H1 (cell line): ENCODE results near the gene NUBP2. TPM values are rescaled to one million over a fixed set of nuclear protein-coding genes. Genes with fewer than 3 reads are reported as not detected.

Source experiments
- FOSL1 ChIP-seq: IDR thresholded peaks from 2 replicates; pipeline ENCODE4 v1.6.1; 2011; ENCODE audit warnings: mild to moderate bottlenecking, low read depth, low read length, moderate library complexity; ENCODE audit not compliant: insufficient read depth
- RFX5 ChIP-seq: IDR thresholded peaks from 2 replicates; pipeline ENCODE4 v1.6.1; 2011; ENCODE audit warnings: low read depth, low read length, improper control_type of control experiment, borderline replicate concordance
- TBP ChIP-seq: IDR thresholded peaks from 2 replicates; pipeline ENCODE4 v1.6.1; 2011; ENCODE audit warnings: low read depth, low read length, improper control_type of control experiment
- polyA plus RNA-seq, 7 experiments: library from polyadenylated mRNA; depleted of rRNA in 3 of 7; stranded (reverse) in 5 of 7; unstranded in 2 of 7; fragments of >200 nt in 5 of 7; fragments of 200-250 nt in 2 of 7; gene quantifications; 1 replicate in 5 of 7; 2 replicates in 1 of 7; 4 replicates in 1 of 7; pipeline versions ENCODE4 v1.2.1 to v1.2.3, GENCODE V29; 2011 to 2013; ENCODE audit warnings: missing spikeins in 2 of 7, mixed read lengths in 2 of 7
- total RNA-seq: library from RNA; stranded (reverse); fragmentation: NEBNext Ultra II Directional; extraction: Animal tissue kit (Norgen Biotek cat#: 25700); gene quantifications from 2 replicates; pipeline ENCODE4 v1.2.1, GENCODE V29; 2021
- TF ChIP-seq, protein P1 (sequence below): IDR thresholded peaks from 2 replicates; pipeline ENCODE4 v1.6.1; 2012; ENCODE audit warnings: inconsistent platforms

NUBP2 gene
- total and polyA plus RNA-seq, 2 of the 8 experiments (the other 6 are each of a cell fraction or from before 2014, with no cell fraction given) = 70.3 to 96.9 TPM

DNA sequence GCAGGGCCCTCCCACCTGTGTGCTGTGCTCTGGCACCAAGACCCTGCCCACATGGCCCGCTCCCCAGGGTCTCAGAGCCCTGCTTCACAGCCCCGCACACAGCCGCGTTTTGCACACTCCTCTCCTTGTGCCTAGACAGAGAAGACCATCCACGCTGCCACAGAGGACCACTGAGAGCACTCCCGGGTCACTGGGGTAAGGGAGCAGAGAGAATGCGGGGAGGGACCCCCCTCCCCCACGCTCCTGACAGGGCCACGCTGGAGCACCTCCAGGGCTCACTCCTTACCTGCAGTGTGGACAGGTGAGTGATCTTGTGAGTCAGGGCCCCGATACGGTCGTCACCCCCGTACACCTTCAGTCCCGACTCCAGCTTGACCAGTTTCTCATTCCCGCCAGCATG, 36.9 kb downstream of the NUBP2 start (continued):
- TF ChIP-seq FOSL1 = no peak
- TF ChIP-seq TBP = no peak
- TF ChIP-seq RFX5 = no peak
- TF ChIP-seq, protein P1, sequence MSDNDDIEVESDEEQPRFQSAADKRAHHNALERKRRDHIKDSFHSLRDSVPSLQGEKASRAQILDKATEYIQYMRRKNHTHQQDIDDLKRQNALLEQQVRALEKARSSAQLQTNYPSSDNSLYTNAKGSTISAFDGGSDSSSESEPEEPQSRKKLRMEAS = no peak
